Measurements from ENCODE around the gene VPS13D. TPM values are rescaled to one million over a fixed set of nuclear protein-coding genes. Genes with fewer than 3 reads are reported as not detected.
A peak's percentile ranks its signal among the peaks of the same experiment; 100 is the strongest.

Gene VPS13D
- total RNA-seq, 1 donor: 37.5 TPM

DNA sequence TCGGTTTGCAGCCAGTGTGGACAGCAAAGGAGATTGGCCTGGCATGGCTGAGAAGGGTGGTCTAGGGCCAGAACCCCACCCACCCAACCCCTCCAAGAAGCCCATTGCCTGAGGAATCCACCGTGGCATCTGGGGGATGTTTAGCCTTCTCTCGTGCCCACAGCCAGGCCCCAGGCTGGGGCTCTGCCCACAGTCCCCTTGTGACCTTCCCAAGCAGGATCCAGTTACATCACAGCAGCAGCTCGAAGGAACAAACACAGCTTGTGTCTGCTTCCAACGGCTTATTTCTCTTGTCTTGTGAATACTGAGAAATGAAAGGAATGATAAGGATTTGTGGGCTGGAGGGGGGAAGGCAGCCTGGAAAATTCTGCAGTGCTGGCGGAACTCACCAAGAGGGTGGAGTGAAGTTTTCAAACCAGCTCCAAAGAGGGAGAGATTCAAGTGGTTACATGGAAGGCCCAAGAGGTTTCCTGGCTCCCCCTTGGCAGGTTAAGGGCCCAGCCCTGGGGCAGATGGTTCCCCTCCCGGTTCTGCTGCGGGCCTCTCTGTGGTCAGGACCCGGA is 326.6 kb downstream of the VPS13D start:
- TF ChIP-seq CTCF (IDR thresholded peaks at IDR 0.05; ENCODE audit: insufficient read depth, low read length): no peak
- peak; percentile 96 for DNase-seq (ENCODE audit: low read depth)
- H3K4me3 ChIP-seq (ENCODE audit: low read depth, low read length): no peak overlapping the region

DNA sequence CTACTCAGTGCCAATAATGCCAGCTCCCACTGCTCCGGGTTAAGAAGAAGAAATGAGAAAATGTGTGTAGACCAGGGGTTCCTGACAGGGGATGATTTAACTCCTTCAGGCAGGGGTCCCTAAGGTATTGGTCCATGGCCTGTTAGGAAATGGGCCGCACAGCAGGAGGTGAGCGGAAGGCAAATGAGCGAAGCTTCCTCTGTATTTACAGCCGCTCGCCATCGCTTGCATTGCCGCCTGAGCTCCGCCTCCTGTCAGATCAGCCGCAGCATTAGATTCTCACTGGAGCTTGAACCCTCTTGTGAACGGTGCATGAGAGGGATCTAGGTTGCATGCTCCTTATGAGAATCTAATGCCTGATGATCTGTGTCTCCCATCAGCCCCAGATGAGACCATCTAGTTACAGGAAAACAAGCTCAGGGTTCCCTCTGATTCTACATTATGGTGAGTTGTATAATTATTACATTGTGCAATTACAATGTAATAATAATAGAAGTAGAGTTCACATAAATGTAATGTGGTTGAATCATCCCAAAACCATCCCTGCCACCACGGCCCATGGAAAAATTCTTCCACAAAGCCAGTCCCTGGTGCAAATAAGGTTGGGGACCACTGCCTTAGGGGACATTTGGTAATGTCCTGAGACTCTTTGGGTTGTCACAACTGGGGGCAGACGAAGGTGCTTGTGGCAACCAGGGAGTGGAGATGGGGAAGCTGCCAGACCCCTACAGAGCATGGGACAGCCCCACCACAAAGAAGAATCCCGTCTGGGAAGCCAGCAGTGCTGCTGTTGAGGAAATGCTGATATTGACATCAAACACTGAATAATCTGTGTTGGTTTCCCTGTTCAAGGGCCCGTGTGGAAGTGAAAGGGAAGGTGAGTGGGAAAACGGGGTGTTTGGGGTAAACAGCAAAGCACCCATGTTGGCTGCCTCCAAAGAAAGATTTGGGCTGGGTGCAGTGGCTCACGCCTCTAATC is 327.4 kb downstream of the VPS13D start:
- TF ChIP-seq CTCF (IDR thresholded peaks at IDR 0.05; ENCODE audit: insufficient read depth, low read length): no peak
- DNase-seq (ENCODE audit: low read depth): no peak
- no peak overlapping the region for H3K4me3 ChIP-seq (ENCODE audit: low read depth, low read length)

GRCh38 chr1:12561121-12561520 is 331.3 kb downstream of the VPS13D start:
- no peak for DNase-seq (ENCODE audit: low read depth)
- H3K4me3 ChIP-seq (ENCODE audit: low read depth, low read length): no peak overlapping the region
- TF ChIP-seq CTCF (IDR thresholded peaks at IDR 0.05; ENCODE audit: insufficient read depth, low read length): no peak

Small RNAs within 50 kb of the gene (small RNA-seq; reads per million reads assigned to genes)
- gene MIR4632: not detected
- gene RF00156: not detected
- not detected for gene SNORA59A

Other genes starting within 250 kb of the VPS13D start
- 41.9 and 59.7 TPM in 2 replicates for gene MFN2, start 249.6 kb upstream of the VPS13D start, total RNA-seq (ENCODE audit: low replicate concordance)
- gene MIIP, start 210.5 kb upstream of the VPS13D start, total RNA-seq (ENCODE audit: low replicate concordance): 22.0 and 31.4 TPM in 2 replicates
- 0.09 and 15.4 TPM in 2 replicates for gene TNFRSF8, start 166.7 kb upstream of the VPS13D start, total RNA-seq (ENCODE audit: low replicate concordance)
- gene TNFRSF1B, start 63.0 kb upstream of the VPS13D start, total RNA-seq (ENCODE audit: low replicate concordance): 7.3 and 10.7 TPM in 2 replicates